Stomach (tissue), 4 donors: Measurements from ENCODE around the gene LCN6.

Experiments used
- POLR2AphosphoS5 ChIP-seq, 3 donors: sonication (generic); formaldehyde crosslinking; IDR thresholded peaks; one replicate each; pipeline ENCODE4 v1.6.1; 2016; ENCODE audit warnings: antibody characterized with exemption in 3 of 3
- TF ChIP-seq, protein P1 (sequence below), 7 experiments: fragments of 450-650 bp in 4 of 7; fragments of 200-600 bp in 3 of 7; sonication (generic) in 3 of 7; IDR thresholded peaks; one replicate each; pipeline ENCODE4 v1.5.1; 2016 to 2019; ENCODE audit warnings: antibody characterized with exemption in 7 of 7, control low read depth in 2 of 7, mild to moderate bottlenecking in 1 of 7

DNA sequence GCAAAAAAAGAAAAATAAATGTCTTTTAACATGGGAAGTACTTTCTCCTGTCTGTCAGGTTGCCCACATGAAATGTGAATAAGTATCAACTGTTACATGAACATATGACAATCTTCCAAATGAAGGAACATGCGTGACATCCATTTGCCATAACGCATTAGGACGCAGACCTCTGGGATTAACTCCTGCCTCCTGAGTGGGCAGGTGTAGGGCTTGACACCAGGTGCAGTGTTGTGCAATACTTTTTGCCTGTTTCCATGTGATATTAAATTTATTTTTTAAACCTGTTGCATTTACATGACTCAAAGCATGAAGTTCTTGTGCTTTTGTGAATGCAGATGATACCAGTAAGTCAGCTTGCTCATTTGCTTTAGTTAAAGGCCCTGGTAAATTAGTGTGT lies 34.1 kb upstream of the LCN6 start:
- TF ChIP-seq, protein P1, sequence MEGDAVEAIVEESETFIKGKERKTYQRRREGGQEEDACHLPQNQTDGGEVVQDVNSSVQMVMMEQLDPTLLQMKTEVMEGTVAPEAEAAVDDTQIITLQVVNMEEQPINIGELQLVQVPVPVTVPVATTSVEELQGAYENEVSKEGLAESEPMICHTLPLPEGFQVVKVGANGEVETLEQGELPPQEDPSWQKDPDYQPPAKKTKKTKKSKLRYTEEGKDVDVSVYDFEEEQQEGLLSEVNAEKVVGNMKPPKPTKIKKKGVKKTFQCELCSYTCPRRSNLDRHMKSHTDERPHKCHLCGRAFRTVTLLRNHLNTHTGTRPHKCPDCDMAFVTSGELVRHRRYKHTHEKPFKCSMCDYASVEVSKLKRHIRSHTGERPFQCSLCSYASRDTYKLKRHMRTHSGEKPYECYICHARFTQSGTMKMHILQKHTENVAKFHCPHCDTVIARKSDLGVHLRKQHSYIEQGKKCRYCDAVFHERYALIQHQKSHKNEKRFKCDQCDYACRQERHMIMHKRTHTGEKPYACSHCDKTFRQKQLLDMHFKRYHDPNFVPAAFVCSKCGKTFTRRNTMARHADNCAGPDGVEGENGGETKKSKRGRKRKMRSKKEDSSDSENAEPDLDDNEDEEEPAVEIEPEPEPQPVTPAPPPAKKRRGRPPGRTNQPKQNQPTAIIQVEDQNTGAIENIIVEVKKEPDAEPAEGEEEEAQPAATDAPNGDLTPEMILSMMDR (IDR thresholded peaks at IDR 0.05) = no peak
- TF ChIP-seq POLR2AphosphoS5 (IDR thresholded peaks at IDR 0.05) = no peak
